Adrenal gland (tissue), 5 donors: Measurements from ENCODE around the gene SLC9B1.

Source experiments
- POLR2A ChIP-seq, 2 donors: fragments of 450-650 bp; IDR thresholded peaks; one replicate each; pipeline ENCODE4 v1.6.1; 2017; ENCODE audit warnings: antibody characterized with exemption in 2 of 2, mild to moderate bottlenecking in 2 of 2, moderate library complexity in 1 of 2
- TF ChIP-seq, protein P1 (sequence below), 6 experiments: fragments of 450-650 bp in 4 of 6; fragments of 200-600 bp in 2 of 6; sonication (generic) in 1 of 6; IDR thresholded peaks; 1 replicate in 5 of 6; 2 replicates in 1 of 6; pipeline versions ENCODE4 v1.5.1 to v1.8.0; 2016 to 2021; ENCODE audit warnings: antibody characterized with exemption in 6 of 6, mild to moderate bottlenecking in 2 of 6, moderate library complexity in 1 of 6
- donor health status: DM: no; HTN: no; CAD: no.

DNA sequence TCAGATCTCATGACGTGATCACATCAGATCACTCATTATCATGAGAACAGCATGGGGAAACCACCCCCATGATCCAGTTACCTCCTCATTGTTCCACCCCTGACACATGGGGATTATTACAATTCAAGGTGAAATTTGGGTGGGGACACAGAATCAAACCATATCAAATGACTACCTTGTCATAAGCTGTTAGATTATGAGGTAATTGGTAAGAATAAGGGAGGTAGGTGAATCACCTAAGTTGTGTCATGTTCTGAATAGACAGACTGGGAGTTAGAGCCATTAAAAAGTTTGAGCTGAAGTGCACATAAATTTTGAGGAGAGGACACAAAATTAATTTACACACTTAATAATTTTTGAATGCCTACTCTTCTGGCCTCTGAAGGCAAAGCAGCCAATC, 24.7 kb downstream of the SLC9B1 start:
- TF ChIP-seq, protein P1, sequence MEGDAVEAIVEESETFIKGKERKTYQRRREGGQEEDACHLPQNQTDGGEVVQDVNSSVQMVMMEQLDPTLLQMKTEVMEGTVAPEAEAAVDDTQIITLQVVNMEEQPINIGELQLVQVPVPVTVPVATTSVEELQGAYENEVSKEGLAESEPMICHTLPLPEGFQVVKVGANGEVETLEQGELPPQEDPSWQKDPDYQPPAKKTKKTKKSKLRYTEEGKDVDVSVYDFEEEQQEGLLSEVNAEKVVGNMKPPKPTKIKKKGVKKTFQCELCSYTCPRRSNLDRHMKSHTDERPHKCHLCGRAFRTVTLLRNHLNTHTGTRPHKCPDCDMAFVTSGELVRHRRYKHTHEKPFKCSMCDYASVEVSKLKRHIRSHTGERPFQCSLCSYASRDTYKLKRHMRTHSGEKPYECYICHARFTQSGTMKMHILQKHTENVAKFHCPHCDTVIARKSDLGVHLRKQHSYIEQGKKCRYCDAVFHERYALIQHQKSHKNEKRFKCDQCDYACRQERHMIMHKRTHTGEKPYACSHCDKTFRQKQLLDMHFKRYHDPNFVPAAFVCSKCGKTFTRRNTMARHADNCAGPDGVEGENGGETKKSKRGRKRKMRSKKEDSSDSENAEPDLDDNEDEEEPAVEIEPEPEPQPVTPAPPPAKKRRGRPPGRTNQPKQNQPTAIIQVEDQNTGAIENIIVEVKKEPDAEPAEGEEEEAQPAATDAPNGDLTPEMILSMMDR (IDR thresholded peaks at IDR 0.05), result no peak
- no peak for TF ChIP-seq POLR2A (IDR thresholded peaks at IDR 0.05)
